ENCODE results near the gene TOP3A.

DNA sequence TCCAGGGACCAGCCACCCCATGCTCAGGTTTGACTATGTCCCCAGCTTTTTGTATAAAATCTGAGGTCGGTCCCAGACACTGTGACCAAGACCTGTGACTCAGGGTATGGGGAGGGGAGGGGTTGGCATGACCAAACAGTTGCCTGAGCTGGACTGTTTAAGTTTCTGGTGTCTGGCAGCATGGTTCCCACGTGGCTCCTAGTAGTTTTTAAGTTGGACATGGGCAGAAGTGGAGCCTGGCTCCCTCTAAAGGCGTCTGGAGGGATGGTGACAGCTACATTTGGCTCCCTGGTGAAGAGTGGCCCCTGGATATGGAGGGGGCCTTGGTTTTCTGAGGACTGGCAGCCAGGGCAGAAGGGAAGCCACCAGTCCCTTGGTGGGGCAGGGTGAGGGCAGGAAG, 8.2 kb upstream of the TOP3A start:
- TF ChIP-seq, protein P1, sequence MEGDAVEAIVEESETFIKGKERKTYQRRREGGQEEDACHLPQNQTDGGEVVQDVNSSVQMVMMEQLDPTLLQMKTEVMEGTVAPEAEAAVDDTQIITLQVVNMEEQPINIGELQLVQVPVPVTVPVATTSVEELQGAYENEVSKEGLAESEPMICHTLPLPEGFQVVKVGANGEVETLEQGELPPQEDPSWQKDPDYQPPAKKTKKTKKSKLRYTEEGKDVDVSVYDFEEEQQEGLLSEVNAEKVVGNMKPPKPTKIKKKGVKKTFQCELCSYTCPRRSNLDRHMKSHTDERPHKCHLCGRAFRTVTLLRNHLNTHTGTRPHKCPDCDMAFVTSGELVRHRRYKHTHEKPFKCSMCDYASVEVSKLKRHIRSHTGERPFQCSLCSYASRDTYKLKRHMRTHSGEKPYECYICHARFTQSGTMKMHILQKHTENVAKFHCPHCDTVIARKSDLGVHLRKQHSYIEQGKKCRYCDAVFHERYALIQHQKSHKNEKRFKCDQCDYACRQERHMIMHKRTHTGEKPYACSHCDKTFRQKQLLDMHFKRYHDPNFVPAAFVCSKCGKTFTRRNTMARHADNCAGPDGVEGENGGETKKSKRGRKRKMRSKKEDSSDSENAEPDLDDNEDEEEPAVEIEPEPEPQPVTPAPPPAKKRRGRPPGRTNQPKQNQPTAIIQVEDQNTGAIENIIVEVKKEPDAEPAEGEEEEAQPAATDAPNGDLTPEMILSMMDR (conservative IDR thresholded peaks at IDR 0.05), result no peak; the same call in 1 of the 2 replicates
- TF ChIP-seq EZH2 (IDR thresholded peaks at IDR 0.05; ENCODE audit: low read depth), result no peak

Data from PC-9 (cell line).